Measurements from ENCODE around the gene CLCN1.

Gene CLCN1

DNA sequence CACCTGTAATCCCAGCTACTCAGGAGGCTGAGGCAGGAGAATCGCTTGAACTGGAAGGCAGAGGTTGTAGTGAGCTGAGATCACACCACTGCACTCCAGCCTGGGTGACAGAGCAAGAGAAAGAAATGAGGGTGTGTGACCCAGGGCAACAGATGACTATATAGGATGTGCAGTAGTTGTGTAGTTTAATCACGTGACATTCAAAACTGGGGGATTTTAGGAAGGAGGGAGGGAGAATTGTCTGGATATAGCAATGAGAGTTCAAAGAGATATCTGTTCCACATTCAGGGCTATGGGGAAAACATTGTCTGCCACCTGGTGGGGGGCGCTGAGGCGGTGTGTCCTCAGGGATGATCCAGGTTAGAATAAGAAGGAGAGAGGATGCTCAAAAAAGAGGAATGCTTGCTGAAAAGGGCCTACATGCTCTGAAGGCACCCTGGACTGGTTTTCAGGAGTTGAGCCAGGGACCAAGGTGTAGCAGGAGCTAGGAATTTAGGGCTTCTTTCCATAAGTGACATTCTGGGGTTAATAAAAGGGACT, 57.4 kb downstream of the CLCN1 start:
- H3K4me1 ChIP-seq (ENCODE audit: control insufficient read depth in 2 of 2, insufficient read depth in 2 of 2, low read length in 2 of 2): peaks cover 12 to 38% of the 10 kb centered on the region in 2 donors
- H3K4me3 ChIP-seq (ENCODE audit: low read length in 2 of 2): no peak overlapping the region
- no peak overlapping the region for H3K27ac ChIP-seq (ENCODE audit: low read depth in 2 of 2, low read length in 2 of 2)
- no peaks in the 10 kb centered on the region for H3K27me3 ChIP-seq (ENCODE audit: control insufficient read depth in 2 of 2, insufficient read depth in 2 of 2, low read length in 2 of 2)
- H3K36me3 ChIP-seq (ENCODE audit: control insufficient read depth in 2 of 2, insufficient read depth in 2 of 2, low read length in 2 of 2): no peaks in the 10 kb centered on the region
- H3K9ac ChIP-seq (ENCODE audit: low read depth in 1 of 2, low read length in 2 of 2): no peak overlapping the region
- no peaks in the 10 kb centered on the region for H3K9me3 ChIP-seq (ENCODE audit: control insufficient read depth in 2 of 2, low read length in 2 of 2)

DNA sequence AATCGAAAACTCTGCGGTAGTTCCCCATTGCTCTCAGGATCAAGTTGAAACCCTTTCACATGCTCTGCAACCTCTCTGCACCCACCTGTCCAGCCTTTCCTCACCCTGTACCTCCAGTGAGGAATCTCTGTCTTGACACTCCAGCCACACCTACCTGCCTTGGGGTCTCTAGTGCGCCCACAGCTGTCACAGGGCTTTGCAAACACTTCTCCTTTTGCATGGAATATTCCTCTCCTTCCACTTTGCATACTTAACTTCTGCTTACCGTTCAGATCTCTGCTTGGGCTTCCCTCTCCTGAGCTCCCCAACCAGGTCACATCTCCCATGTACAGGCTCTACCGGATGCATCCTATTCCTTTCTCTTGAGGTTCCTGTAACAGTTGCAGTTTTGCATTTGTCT, 58.6 kb downstream of the CLCN1 start:
- H3K9me3 ChIP-seq (ENCODE audit: control insufficient read depth in 2 of 2, low read length in 2 of 2): no peaks in the 10 kb centered on the region
- H3K4me3 ChIP-seq (ENCODE audit: low read length in 2 of 2): no peak overlapping the region
- H3K36me3 ChIP-seq (ENCODE audit: control insufficient read depth in 2 of 2, insufficient read depth in 2 of 2, low read length in 2 of 2): no peaks in the 10 kb centered on the region
- no peak overlapping the region for H3K27ac ChIP-seq (ENCODE audit: low read depth in 2 of 2, low read length in 2 of 2)
- peaks cover 17 to 36% of the 10 kb centered on the region in 2 donors for H3K4me1 ChIP-seq (ENCODE audit: control insufficient read depth in 2 of 2, insufficient read depth in 2 of 2, low read length in 2 of 2)
- H3K27me3 ChIP-seq (ENCODE audit: control insufficient read depth in 2 of 2, insufficient read depth in 2 of 2, low read length in 2 of 2): no peaks in the 10 kb centered on the region
- H3K9ac ChIP-seq (ENCODE audit: low read depth in 1 of 2, low read length in 2 of 2): no peak overlapping the region

DNA sequence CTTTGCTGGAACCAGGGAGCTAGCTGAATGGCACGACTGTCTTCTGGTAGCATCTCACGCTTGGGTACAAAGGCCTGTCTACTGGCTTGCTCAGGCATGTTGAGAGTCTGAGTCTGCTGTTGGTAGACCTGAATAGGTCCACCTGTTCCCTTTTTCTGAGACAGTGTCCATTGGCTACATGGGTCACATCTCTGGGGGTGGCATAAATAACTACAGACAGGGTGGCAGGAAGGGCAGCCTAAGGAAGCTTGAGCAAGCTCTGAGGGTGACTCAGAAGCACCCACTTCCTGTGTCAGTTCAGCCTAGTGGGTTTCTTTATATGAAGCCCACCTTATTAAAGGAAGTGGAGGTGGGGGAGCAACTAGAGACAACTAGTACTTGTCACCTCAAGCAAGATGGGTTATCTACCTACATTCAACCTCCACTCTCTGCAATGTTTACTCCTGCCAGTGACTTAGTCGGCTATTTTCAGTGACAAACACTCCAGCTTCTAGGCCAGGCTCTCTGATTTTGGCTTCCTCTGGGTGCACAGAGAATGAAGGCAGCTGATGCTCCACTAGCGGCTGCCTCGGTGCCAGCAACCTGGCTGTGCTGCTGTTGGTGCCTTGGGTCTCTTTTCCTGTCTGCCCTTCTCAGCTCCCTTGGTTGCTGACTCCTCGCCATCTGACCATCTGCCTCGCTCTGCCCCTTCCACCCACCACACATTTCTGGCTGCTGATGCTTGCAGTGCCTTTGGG, 59.6 kb downstream of the CLCN1 start:
- H3K9ac ChIP-seq (ENCODE audit: low read depth in 1 of 2, low read length in 2 of 2): no peak overlapping the region
- no peaks in the 10 kb centered on the region for H3K9me3 ChIP-seq (ENCODE audit: control insufficient read depth in 2 of 2, low read length in 2 of 2)
- H3K4me1 ChIP-seq (ENCODE audit: control insufficient read depth in 2 of 2, insufficient read depth in 2 of 2, low read length in 2 of 2): peaks cover 13 to 32% of the 10 kb centered on the region in 2 donors
- no peak overlapping the region for H3K4me3 ChIP-seq (ENCODE audit: low read length in 2 of 2)
- no peaks in the 10 kb centered on the region for H3K36me3 ChIP-seq (ENCODE audit: control insufficient read depth in 2 of 2, insufficient read depth in 2 of 2, low read length in 2 of 2)
- peak overlapping the region in 1 of 2 donors; percentile 58 for H3K27ac ChIP-seq (ENCODE audit: low read depth in 2 of 2, low read length in 2 of 2)
- no peaks in the 10 kb centered on the region for H3K27me3 ChIP-seq (ENCODE audit: control insufficient read depth in 2 of 2, insufficient read depth in 2 of 2, low read length in 2 of 2)

DNA sequence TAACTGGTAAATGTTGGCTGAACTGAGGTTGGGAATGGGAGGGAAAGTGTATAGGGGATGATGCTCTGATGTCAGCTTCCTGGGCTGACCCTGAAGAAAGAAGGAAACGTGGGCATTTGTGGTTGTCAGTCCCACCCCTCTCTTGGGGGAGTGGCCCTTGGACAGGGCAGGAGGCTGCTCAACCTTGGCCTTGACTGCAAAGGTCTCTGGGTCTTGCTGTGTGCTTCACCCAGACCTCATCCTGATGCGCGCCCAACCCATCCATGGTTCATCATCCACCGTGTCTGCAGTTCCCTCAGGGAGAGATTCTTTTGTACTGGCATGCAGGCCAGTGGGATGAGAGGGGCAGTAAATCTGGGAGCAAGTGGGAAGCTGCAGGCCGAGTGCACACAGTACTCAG, 60.5 kb downstream of the CLCN1 start:
- Histone ChIP-seq H3K27ac (ENCODE audit: low read depth in 2 of 2, low read length in 2 of 2) (no peak overlapping the region), H3K36me3 (ENCODE audit: control insufficient read depth in 2 of 2, insufficient read depth in 2 of 2, low read length in 2 of 2) (no peaks in the 10 kb centered on the region), H3K4me1 (ENCODE audit: control insufficient read depth in 2 of 2, insufficient read depth in 2 of 2, low read length in 2 of 2) (peaks cover 9 to 26% of the 10 kb centered on the region in 2 donors), H3K9me3 (ENCODE audit: control insufficient read depth in 2 of 2, low read length in 2 of 2) (no peaks in the 10 kb centered on the region), H3K9ac (ENCODE audit: low read depth in 1 of 2, low read length in 2 of 2) (no peak overlapping the region), H3K4me3 (ENCODE audit: low read length in 2 of 2) (no peak overlapping the region), H3K27me3 (ENCODE audit: control insufficient read depth in 2 of 2, insufficient read depth in 2 of 2, low read length in 2 of 2) (no peaks in the 10 kb centered on the region)

DNA sequence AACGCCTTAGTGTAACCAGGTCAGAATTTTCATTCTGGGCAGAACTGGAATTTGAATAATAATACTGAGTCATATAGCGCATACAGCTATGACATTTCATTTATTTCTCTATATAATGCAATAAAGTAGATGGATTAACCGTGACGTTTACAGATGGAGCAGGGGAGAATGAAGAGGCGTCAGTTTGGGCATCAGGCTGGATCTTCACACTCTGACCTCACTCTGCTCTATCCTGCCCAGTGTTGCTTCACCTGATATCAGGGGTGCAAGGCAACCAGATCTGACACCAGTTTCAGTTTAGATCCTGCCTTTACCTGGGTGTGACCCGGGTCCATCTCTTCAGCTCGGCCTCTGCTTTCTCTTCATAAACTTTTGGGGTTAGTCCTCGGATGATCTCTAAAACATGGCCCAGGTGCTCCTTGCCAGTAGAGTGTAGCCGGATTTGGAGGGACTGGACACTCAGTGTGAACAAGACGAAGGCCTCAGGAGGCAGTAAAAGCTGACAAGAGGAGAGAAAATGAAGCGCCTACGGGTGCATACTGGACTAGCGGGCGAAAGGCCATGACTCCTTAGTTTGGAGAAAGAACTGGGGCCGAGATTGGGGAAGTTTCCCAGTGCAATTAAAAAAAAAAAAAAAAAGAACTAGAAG, 63.8 kb downstream of the CLCN1 start:
- H3K9ac ChIP-seq (ENCODE audit: low read depth in 1 of 2, low read length in 2 of 2): peak overlapping the region; percentile 97
- no peaks in the 10 kb centered on the region for H3K27me3 ChIP-seq (ENCODE audit: control insufficient read depth in 2 of 2, insufficient read depth in 2 of 2, low read length in 2 of 2)
- peaks cover 0 to 2% of the 10 kb centered on the region in 2 donors for H3K36me3 ChIP-seq (ENCODE audit: control insufficient read depth in 2 of 2, insufficient read depth in 2 of 2, low read length in 2 of 2)
- H3K9me3 ChIP-seq (ENCODE audit: control insufficient read depth in 2 of 2, low read length in 2 of 2): no peaks in the 10 kb centered on the region
- peaks cover 30 to 36% of the 10 kb centered on the region in 2 donors for H3K4me1 ChIP-seq (ENCODE audit: control insufficient read depth in 2 of 2, insufficient read depth in 2 of 2, low read length in 2 of 2)
- peak overlapping the region; percentile 82 to 93 for H3K4me3 ChIP-seq (ENCODE audit: low read length in 2 of 2)
- peak overlapping the region; percentile 98 for H3K27ac ChIP-seq (ENCODE audit: low read depth in 2 of 2, low read length in 2 of 2)

DNA sequence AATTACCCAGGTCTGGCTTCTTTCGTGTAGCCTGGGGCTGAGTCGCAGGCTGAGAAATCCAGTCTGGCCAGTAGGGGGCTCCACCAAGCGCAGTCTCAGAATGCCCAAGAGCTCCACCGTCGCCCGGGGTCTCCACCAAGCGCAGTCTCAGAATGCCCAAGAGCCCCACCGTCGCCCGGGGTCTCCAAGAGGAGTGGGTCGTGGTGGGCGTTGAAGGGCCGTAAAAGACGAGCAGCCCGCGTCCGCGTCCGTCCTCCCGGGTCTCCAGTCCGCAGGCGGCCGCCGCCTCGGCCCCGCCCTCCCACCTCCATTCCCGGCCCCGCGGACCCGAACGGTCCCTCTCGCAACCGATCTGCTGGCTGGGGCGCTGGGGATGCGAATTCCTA, 64.3 kb downstream of the CLCN1 start:
- peak overlapping the region; percentile 98 for H3K27ac ChIP-seq (ENCODE audit: low read depth in 2 of 2, low read length in 2 of 2)
- H3K9me3 ChIP-seq (ENCODE audit: control insufficient read depth in 2 of 2, low read length in 2 of 2): no peaks in the 10 kb centered on the region
- H3K4me3 ChIP-seq (ENCODE audit: low read length in 2 of 2): peak overlapping the region; percentile 82 to 93
- H3K27me3 ChIP-seq (ENCODE audit: control insufficient read depth in 2 of 2, insufficient read depth in 2 of 2, low read length in 2 of 2): no peaks in the 10 kb centered on the region
- H3K36me3 ChIP-seq (ENCODE audit: control insufficient read depth in 2 of 2, insufficient read depth in 2 of 2, low read length in 2 of 2): peaks cover 0 to 2% of the 10 kb centered on the region in 2 donors
- H3K4me1 ChIP-seq (ENCODE audit: control insufficient read depth in 2 of 2, insufficient read depth in 2 of 2, low read length in 2 of 2): peaks cover 33 to 36% of the 10 kb centered on the region in 2 donors
- peak overlapping the region; percentile 97 for H3K9ac ChIP-seq (ENCODE audit: low read depth in 1 of 2, low read length in 2 of 2)

DNA sequence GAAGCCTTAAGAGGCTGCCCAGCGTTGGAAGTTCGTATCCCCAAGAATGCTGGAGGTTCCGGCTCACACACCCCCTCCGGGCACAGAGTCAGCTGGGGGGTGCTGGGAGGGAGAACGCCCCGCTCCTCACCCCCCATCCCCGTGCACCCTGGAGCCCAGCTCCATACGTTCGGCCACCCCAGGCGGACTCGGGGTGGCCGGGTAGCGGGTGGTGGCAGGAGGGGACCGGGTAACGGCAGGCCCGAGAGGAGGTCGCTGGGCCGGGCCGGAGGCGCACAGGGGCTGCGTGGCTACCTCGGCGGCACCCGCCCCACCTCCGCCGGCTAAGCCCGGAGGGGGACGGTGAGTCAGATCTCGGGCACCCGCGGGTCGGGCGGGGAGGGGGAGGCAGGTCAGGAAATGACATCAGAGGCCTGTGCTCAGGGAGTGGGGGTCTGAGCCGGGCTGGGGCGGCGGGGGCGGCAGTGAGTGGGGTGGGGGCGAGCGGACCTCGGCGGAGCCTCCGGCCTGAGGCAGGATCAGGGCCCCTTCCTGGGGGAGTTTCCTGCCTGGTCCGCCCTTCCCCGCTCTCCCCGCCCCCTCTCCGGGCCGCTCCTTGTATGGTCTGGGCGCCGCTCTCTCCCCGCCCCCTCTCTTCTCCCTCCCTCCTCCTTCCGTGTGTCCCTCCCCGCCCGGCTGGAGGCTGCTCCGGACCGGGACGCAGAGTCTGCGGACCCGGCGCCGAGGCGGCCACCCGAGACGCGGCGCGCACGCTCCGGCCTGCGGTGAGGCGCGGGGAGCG, 64.9 kb downstream of the CLCN1 start, which contains the start of gene ZYX:
ZYX (plus strand) TSS at position 700 of the 781 bp plus-strand sequence. CDS start 227 bp downstream, outside the sequence.
- Histone ChIP-seq H3K4me3 (ENCODE audit: low read length in 2 of 2) (peak within 1 kb of the TSS; percentile 82 to 93), H3K9me3 (ENCODE audit: control insufficient read depth in 2 of 2, low read length in 2 of 2) (no peaks in the 10 kb centered on the region), H3K4me1 (ENCODE audit: control insufficient read depth in 2 of 2, insufficient read depth in 2 of 2, low read length in 2 of 2) (peaks cover 32 to 33% of the 10 kb centered on the region in 2 donors), H3K27ac (ENCODE audit: low read depth in 2 of 2, low read length in 2 of 2) (peak within 1 kb of the TSS; percentile 98), H3K9ac (ENCODE audit: low read depth in 1 of 2, low read length in 2 of 2) (peak within 1 kb of the TSS; percentile 97), H3K36me3 (ENCODE audit: control insufficient read depth in 2 of 2, insufficient read depth in 2 of 2, low read length in 2 of 2) (peaks cover 0 to 2% of the 10 kb centered on the region in 2 donors), H3K27me3 (ENCODE audit: control insufficient read depth in 2 of 2, insufficient read depth in 2 of 2, low read length in 2 of 2) (no peaks in the 10 kb centered on the region)

DNA sequence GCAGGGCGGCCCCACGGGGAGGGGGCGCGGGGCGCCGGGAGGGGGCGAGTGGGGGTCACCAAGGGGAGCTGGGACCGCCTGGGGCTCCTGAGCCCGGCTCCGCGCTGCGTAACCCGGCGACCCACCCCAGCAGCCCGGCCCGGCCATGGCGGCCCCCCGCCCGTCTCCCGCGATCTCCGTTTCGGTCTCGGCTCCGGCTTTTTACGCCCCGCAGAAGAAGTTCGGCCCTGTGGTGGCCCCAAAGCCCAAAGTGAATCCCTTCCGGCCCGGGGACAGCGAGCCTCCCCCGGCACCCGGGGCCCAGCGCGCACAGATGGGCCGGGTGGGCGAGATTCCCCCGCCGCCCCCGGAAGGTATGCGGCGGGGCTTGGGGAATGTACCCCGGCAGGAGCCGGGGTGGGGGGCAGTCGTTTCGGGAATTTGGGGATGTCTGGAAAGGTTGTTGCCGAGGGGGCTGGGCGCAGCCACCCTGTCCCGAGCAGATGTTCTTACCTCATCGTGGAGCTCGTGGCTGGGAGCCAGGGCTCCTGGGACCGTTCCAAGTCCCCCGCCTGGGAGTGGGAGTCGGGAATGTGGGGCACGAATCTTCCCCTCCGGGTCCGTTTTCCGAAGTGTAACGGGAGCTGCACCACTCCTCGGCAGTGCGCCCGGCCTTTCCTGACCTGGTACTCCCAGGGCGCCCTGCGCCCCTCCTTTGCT, 65.7 kb downstream of the CLCN1 start:
- Histone ChIP-seq H3K9ac (ENCODE audit: low read depth in 1 of 2, low read length in 2 of 2) (peak overlapping the region; percentile 75 to 97), H3K4me1 (ENCODE audit: control insufficient read depth in 2 of 2, insufficient read depth in 2 of 2, low read length in 2 of 2) (peaks cover 35 to 37% of the 10 kb centered on the region in 2 donors)

DNA sequence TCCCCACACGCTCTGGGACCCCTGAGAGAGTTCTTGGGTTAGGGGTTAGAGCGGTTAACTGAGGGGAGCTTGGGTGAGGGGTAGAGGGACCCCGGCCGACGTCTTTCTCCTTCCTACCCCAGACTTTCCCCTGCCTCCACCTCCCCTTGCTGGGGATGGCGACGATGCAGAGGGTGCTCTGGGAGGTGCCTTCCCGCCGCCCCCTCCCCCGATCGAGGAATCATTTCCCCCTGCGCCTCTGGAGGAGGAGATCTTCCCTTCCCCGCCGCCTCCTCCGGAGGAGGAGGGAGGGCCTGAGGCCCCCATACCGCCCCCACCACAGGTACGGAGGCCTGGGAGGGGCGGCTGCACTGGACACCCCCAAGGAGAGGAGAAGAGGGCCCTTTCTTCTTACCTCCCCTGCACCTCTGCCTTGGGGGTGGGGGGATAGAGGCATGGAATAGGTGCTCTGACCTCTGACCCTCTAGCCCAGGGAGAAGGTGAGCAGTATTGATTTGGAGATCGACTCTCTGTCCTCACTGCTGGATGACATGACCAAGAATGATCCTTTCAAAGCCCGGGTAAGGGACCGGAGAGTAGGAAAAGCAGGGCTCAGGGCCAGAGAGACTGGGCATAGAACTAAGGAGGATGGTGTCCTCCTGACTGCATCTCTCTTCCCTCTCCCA, 66.3 kb downstream of the CLCN1 start:
- Histone ChIP-seq H3K27me3 (ENCODE audit: control insufficient read depth in 2 of 2, insufficient read depth in 2 of 2, low read length in 2 of 2) (no peaks in the 10 kb centered on the region), H3K9ac (ENCODE audit: low read depth in 1 of 2, low read length in 2 of 2) (peak overlapping the region; percentile 75 to 97), H3K4me3 (ENCODE audit: low read length in 2 of 2) (peak overlapping the region; percentile 82 to 93), H3K9me3 (ENCODE audit: control insufficient read depth in 2 of 2, low read length in 2 of 2) (no peaks in the 10 kb centered on the region), H3K36me3 (ENCODE audit: control insufficient read depth in 2 of 2, insufficient read depth in 2 of 2, low read length in 2 of 2) (peaks cover 0 to 2% of the 10 kb centered on the region in 2 donors), H3K27ac (ENCODE audit: low read depth in 2 of 2, low read length in 2 of 2) (peak overlapping the region; percentile 98), H3K4me1 (ENCODE audit: control insufficient read depth in 2 of 2, insufficient read depth in 2 of 2, low read length in 2 of 2) (peaks cover 35 to 37% of the 10 kb centered on the region in 2 donors)

More for the DNA sequence above, 65.7 kb downstream of the CLCN1 start:
- Histone ChIP-seq H3K9me3 (ENCODE audit: control insufficient read depth in 2 of 2, low read length in 2 of 2) (no peaks in the 10 kb centered on the region), H3K36me3 (ENCODE audit: control insufficient read depth in 2 of 2, insufficient read depth in 2 of 2, low read length in 2 of 2) (peaks cover 0 to 2% of the 10 kb centered on the region in 2 donors), H3K4me3 (ENCODE audit: low read length in 2 of 2) (peak overlapping the region; percentile 82 to 93), H3K27me3 (ENCODE audit: control insufficient read depth in 2 of 2, insufficient read depth in 2 of 2, low read length in 2 of 2) (no peaks in the 10 kb centered on the region), H3K27ac (ENCODE audit: low read depth in 2 of 2, low read length in 2 of 2) (peak overlapping the region; percentile 98)
